GM21529 (cell line): ENCODE data around the gene PIGW.

ENCODE experiments used
- ATAC-seq: cut with Tn5 transposase; IDR thresholded peaks from one replicate; pipeline ENCODE4 v1.9.1; 2021; ENCODE audit not compliant: unreplicated experiment

Gene PIGW

GRCh38 chr17:36534840-36535668, at the start of gene PIGW, which contains the start of gene MYO19:
Gene PIGW (plus strand): TSS chr17:36534987. CDS start chr17:36537102, 2,115 bp downstream.
Gene MYO19 (minus strand): TSS chr17:36534868. CDS start chr17:36532538, 2,330 bp downstream.
- peak; percentile 68 for ATAC-seq

GRCh38 chr17:36485027-36485426, 49.8 kb upstream of the PIGW start:
- no peak for ATAC-seq

GRCh38 chr17:36485805-36486203, 49.0 kb upstream of the PIGW start:
- ATAC-seq, result no peak

- ATAC-seq, result peak; percentile 93
These were observed 48.3 kb upstream of the PIGW start, which contains the start of gene ZNHIT3 for GRCh38 chr17:36486204-36487194. Gene ZNHIT3 (plus strand): TSS chr17:36486681. CDS start chr17:36486700, 19 bp downstream.

- no peak for ATAC-seq
These were observed 40.8 kb upstream of the PIGW start for GRCh38 chr17:36493956-36494355.

GRCh38 chr17:36494674-36495073, 40.1 kb upstream of the PIGW start:
- ATAC-seq, result no peak

GRCh38 chr17:36495076-36495578, 39.7 kb upstream of the PIGW start:
- ATAC-seq, result no peak

- no peak for ATAC-seq
These were observed 38.6 kb upstream of the PIGW start for GRCh38 chr17:36496018-36496789.

GRCh38 chr17:36498155-36498554, 36.6 kb upstream of the PIGW start:
- no peak for ATAC-seq

GRCh38 chr17:36498560-36499300, 36.1 kb upstream of the PIGW start:
- no peak for ATAC-seq

GRCh38 chr17:36500745-36501225, 34.0 kb upstream of the PIGW start:
- ATAC-seq, result no peak

GRCh38 chr17:36501351-36501750, 33.4 kb upstream of the PIGW start:
- no peak for ATAC-seq

- ATAC-seq, result no peak
These were observed 32.8 kb upstream of the PIGW start for GRCh38 chr17:36501963-36502362.

GRCh38 chr17:36503456-36504155, 31.2 kb upstream of the PIGW start:
- ATAC-seq, result no peak

GRCh38 chr17:36504156-36504545, 30.6 kb upstream of the PIGW start:
- ATAC-seq, result no peak

GRCh38 chr17:36505171-36505570, 29.6 kb upstream of the PIGW start:
- no peak for ATAC-seq

- ATAC-seq, result no peak
These were observed 28.4 kb upstream of the PIGW start for GRCh38 chr17:36506249-36506826.

GRCh38 chr17:36506831-36507230, 28.0 kb upstream of the PIGW start:
- no peak for ATAC-seq

GRCh38 chr17:36507266-36507665, 27.5 kb upstream of the PIGW start:
- no peak for ATAC-seq
